Fibroblast of lung (primary cell): ENCODE measurements around the gene MARCKS.

ENCODE experiments used
- EZH2 ChIP-seq: IDR thresholded peaks from 2 replicates; pipeline ENCODE4 v1.5.1; 2012; ENCODE audit warnings: low read length, control low read depth, mild to moderate bottlenecking; ENCODE audit errors: missing control alignments
- TF ChIP-seq, protein P1 (sequence below), 2 donors: IDR thresholded peaks in 1 of 2; conservative IDR thresholded peaks in 1 of 2; 1 replicate in 1 of 2; 2 replicates in 1 of 2; pipeline ENCODE4 v1.5.1; 2011 to 2012; ENCODE audit warnings: low read length in 2 of 2, control low read depth in 1 of 2, inconsistent platforms in 1 of 2, low read depth in 1 of 2, mild to moderate bottlenecking in 1 of 2

DNA sequence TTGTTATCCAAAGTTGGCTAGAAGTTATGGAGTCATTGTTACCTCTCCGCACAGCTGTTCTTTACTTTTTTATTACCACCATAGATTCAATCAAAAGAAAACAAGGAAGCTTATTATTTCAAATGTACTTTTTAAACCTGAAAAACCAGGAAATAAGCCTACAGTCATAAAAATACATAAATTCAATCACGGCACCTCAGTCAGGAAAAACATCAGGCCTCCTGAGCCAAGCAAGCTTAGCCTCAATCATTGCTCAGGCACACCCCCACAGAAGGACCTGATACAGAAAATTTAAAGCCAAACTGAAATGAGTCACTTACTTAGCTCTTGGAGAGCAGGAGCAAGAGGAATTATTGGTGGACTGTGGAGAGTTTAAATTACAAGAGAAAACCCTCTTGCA lies 44.3 kb downstream of the MARCKS start:
- no peak for TF ChIP-seq EZH2
- TF ChIP-seq, protein P1, sequence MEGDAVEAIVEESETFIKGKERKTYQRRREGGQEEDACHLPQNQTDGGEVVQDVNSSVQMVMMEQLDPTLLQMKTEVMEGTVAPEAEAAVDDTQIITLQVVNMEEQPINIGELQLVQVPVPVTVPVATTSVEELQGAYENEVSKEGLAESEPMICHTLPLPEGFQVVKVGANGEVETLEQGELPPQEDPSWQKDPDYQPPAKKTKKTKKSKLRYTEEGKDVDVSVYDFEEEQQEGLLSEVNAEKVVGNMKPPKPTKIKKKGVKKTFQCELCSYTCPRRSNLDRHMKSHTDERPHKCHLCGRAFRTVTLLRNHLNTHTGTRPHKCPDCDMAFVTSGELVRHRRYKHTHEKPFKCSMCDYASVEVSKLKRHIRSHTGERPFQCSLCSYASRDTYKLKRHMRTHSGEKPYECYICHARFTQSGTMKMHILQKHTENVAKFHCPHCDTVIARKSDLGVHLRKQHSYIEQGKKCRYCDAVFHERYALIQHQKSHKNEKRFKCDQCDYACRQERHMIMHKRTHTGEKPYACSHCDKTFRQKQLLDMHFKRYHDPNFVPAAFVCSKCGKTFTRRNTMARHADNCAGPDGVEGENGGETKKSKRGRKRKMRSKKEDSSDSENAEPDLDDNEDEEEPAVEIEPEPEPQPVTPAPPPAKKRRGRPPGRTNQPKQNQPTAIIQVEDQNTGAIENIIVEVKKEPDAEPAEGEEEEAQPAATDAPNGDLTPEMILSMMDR (conservative IDR thresholded peaks at IDR 0.05 in 1 of 2, IDR thresholded peaks at IDR 0.05 in 1 of 2; ENCODE audit: low read depth in 1 of 2, low read length in 2 of 2): no peak
